Measurements from ENCODE around the gene PPP2R3B. TPM values are rescaled to one million over a fixed set of nuclear protein-coding genes. Genes with fewer than 3 reads are reported as not detected.

The PPP2R3B gene
- total and polyA plus RNA-seq, 2 of the 13 experiments (the other 11 are each of a cell fraction or from before 2014, with no cell fraction given) = 17.0 to 21.4 TPM

DNA sequence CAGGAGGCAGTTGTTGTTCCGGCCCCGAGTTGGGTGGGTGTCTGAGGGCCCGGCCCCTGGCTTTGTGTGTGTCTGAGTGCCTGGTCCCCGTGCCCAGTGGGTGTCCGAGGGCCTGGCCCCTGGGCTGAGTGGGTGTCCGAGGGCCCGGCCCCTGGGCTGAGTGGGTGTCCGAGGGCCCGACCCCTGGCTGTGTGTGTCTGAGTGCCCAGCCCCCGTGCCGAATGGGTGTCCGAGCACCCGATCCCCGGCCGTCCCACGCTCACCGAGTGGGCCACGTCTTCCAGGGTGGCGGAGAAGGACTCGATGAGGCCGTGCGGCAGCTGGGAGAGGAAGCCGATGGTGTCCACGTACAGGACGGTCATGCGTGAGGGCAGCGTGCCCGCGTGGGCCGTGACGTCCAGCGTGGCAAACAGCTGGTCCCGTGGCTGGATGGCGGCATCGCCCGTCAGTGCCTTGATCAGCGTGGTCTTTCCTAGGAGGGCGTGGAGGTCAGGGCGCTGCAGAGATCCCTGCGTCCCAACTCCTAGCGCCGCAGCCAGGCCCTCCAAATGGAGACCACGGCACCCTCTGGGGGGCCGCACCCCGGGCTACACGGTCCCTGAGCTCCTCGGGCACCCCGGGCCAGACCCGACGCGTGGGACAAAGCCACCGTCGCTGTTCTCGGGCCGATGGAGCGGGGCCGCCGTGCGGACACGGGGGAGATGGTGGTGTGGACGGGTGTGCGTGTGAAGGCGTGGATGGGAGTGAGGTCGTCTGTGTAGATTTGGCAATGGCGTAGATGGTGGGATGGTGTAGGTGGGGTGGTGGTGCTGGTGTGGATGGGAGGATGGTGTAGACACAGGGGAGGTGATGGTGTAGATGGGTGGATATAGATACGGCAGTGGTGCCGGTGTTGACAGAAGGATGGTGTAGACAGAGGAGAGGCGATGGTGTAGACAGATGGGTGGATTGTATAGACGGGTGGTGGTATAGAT is 75.3 kb downstream of the PPP2R3B start:
- Histone ChIP-seq H3K27me3 (ENCODE audit: control insufficient read depth in 1 of 2, insufficient read depth in 2 of 2, low read length in 2 of 2) (no peaks in the 10 kb centered on the region), H3K4me2 (ENCODE audit: low read depth, low read length) (no peak overlapping the region), H3K4me1 (ENCODE audit: insufficient read depth, low read length) (no peaks in the 10 kb centered on the region), H3K9me3 (ENCODE audit: low read length) (no peaks in the 10 kb centered on the region), H3K9ac (ENCODE audit: insufficient read depth, low read depth, low read length) (no peak overlapping the region), H4K20me1 (ENCODE audit: insufficient read depth, low read length) (peaks cover 10% of the 10 kb centered on the region), H3K4me3 (replicated peaks in 1 of 3; ENCODE audit: insufficient read depth in 1 of 3, low read depth in 2 of 3, low read length in 3 of 3) (no peak overlapping the region), H3K79me2 (ENCODE audit: insufficient read depth, low read length) (no peaks in the 10 kb centered on the region), H3K27ac (ENCODE audit: extremely low read length, insufficient read depth, low read length) (no peak overlapping the region), H2AFZ (ENCODE audit: low read length) (no peak overlapping the region), H3K36me3 (replicated peaks in 1 of 2; ENCODE audit: control insufficient read depth in 1 of 2, insufficient read depth in 2 of 2, low read length in 2 of 2) (peaks cover 20 to 63% of the 10 kb centered on the region in 2 experiments)
- in situ Hi-C loops (cut with HindIII; ENCODE audit: extremely low pct_ligation_motif_present, low pct_unique_long_range_greater_than_20kb) = no loop called here
- peak; percentile 3; the same call in 1 of the 3 replicates for ATAC-seq
- 98% methylated on average over 43 of the region's 69 CpGs for WGBS (ENCODE audit: low lambda C conversion rate)
- CTCF ChIA-PET (ENCODE audit: low intra/inter-chr PET ratio, low total read pairs) = no interaction called here
- no peak for FAIRE-seq
- POLR2A ChIA-PET = no interaction called here
- no peak for DNase-seq (ENCODE audit: low spot score)
- intact Hi-C loops (cut with micrococcal nuclease; ENCODE audit: unreplicated experiment) = no loop called here
- no TSS peak for BruUV-seq (replicated peaks)
- peak; percentile 52 for TF ChIP-seq RBM22 (optimal IDR thresholded peaks at IDR 0.05; ENCODE audit: low read length)
- no peak for TF ChIP-seq ZNF234 (CRISPR knock-in tag; conservative IDR thresholded peaks at IDR 0.05)
- TF ChIP-seq, protein P1, sequence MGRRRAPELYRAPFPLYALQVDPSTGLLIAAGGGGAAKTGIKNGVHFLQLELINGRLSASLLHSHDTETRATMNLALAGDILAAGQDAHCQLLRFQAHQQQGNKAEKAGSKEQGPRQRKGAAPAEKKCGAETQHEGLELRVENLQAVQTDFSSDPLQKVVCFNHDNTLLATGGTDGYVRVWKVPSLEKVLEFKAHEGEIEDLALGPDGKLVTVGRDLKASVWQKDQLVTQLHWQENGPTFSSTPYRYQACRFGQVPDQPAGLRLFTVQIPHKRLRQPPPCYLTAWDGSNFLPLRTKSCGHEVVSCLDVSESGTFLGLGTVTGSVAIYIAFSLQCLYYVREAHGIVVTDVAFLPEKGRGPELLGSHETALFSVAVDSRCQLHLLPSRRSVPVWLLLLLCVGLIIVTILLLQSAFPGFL (CRISPR knock-in tag; IDR thresholded peaks at IDR 0.05) = no peak
- TF ChIP-seq DNMT3B (CRISPR knock-in tag; conservative IDR thresholded peaks at IDR 0.05) = no peak
- no peak for TF ChIP-seq SMYD3 (CRISPR knock-in tag; IDR thresholded peaks at IDR 0.05)
- TF ChIP-seq ZNF550 (CRISPR knock-in tag; IDR thresholded peaks at IDR 0.05; ENCODE audit: borderline replicate concordance) = no peak
- TF ChIP-seq, protein P2, sequence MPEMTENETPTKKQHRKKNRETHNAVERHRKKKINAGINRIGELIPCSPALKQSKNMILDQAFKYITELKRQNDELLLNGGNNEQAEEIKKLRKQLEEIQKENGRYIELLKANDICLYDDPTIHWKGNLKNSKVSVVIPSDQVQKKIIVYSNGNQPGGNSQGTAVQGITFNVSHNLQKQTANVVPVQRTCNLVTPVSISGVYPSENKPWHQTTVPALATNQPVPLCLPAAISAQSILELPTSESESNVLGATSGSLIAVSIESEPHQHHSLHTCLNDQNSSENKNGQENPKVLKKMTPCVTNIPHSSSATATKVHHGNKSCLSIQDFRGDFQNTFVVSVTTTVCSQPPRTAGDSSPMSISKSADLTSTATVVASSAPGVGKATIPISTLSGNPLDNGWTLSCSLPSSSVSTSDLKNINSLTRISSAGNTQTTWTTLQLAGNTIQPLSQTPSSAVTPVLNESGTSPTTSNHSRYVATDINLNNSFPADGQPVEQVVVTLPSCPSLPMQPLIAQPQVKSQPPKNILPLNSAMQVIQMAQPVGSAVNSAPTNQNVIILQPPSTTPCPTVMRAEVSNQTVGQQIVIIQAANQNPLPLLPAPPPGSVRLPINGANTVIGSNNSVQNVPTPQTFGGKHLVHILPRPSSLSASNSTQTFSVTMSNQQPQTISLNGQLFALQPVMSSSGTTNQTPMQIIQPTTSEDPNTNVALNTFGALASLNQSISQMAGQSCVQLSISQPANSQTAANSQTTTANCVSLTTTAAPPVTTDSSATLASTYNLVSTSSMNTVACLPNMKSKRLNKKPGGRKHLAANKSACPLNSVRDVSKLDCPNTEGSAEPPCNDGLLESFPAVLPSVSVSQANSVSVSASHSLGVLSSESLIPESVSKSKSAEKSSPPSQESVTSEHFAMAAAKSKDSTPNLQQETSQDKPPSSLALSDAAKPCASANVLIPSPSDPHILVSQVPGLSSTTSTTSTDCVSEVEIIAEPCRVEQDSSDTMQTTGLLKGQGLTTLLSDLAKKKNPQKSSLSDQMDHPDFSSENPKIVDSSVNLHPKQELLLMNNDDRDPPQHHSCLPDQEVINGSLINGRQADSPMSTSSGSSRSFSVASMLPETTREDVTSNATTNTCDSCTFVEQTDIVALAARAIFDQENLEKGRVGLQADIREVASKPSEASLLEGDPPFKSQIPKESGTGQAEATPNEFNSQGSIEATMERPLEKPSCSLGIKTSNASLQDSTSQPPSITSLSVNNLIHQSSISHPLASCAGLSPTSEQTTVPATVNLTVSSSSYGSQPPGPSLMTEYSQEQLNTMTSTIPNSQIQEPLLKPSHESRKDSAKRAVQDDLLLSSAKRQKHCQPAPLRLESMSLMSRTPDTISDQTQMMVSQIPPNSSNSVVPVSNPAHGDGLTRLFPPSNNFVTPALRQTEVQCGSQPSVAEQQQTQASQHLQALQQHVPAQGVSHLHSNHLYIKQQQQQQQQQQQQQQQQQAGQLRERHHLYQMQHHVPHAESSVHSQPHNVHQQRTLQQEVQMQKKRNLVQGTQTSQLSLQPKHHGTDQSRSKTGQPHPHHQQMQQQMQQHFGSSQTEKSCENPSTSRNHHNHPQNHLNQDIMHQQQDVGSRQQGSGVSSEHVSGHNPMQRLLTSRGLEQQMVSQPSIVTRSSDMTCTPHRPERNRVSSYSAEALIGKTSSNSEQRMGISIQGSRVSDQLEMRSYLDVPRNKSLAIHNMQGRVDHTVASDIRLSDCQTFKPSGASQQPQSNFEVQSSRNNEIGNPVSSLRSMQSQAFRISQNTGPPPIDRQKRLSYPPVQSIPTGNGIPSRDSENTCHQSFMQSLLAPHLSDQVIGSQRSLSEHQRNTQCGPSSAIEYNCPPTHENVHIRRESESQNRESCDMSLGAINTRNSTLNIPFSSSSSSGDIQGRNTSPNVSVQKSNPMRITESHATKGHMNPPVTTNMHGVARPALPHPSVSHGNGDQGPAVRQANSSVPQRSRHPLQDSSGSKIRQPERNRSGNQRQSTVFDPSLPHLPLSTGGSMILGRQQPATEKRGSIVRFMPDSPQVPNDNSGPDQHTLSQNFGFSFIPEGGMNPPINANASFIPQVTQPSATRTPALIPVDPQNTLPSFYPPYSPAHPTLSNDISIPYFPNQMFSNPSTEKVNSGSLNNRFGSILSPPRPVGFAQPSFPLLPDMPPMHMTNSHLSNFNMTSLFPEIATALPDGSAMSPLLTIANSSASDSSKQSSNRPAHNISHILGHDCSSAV (CRISPR knock-in tag; IDR thresholded peaks at IDR 0.05; ENCODE audit: borderline replicate concordance) = no peak
- TF ChIP-seq, protein P3, sequence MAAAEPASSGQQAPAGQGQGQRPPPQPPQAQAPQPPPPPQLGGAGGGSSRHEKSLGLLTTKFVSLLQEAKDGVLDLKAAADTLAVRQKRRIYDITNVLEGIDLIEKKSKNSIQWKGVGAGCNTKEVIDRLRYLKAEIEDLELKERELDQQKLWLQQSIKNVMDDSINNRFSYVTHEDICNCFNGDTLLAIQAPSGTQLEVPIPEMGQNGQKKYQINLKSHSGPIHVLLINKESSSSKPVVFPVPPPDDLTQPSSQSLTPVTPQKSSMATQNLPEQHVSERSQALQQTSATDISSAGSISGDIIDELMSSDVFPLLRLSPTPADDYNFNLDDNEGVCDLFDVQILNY (CRISPR knock-in tag; conservative IDR thresholded peaks at IDR 0.05) = no peak
- no peak for TF ChIP-seq ZNF670 (CRISPR knock-in tag; IDR thresholded peaks at IDR 0.05; ENCODE audit: borderline replicate concordance)
- 0 out of 2 replicates have a peak, but pooled peaks have one; percentile 31 for TF ChIP-seq AKAP8 (CRISPR knock-in tag; IDR thresholded peaks at IDR 0.05)
- no peak for TF ChIP-seq ZNF446 (CRISPR knock-in tag; IDR thresholded peaks at IDR 0.05)
- no peak for TF ChIP-seq DPF2 (CRISPR knock-in tag; IDR thresholded peaks at IDR 0.05; ENCODE audit: borderline replicate concordance, low read depth)
- TF ChIP-seq ZC3H13 (CRISPR knock-in tag; IDR thresholded peaks at IDR 0.05) = peak; percentile 61; the same call in 1 of the 2 replicates

Data from HepG2 (cell line).